SK-N-SH (cell line): ENCODE results near the gene CNGA2.

Source experiments
- CHD2 ChIP-seq: fragments of 150-350 bp; IDR thresholded peaks from 2 replicates; pipeline ENCODE4 v1.6.1; 2018; ENCODE audit warnings: low read length; ENCODE audit not compliant: partially characterized antibody
- CTCF ChIP-seq: fragments of 200-600 bp; sonication (generic); IDR thresholded peaks from 2 replicates; pipeline ENCODE4 v1.6.1; 2017; ENCODE audit warnings: antibody characterized with exemption, mild to moderate bottlenecking, moderate library complexity
- FOXJ3 ChIP-seq: sonication (generic); formaldehyde crosslinking; IDR thresholded peaks from 2 replicates; pipeline ENCODE4 v1.5.1; 2020; ENCODE audit warnings: mild to moderate bottlenecking, missing genetic modification reagents
- MEF2A ChIP-seq: IDR thresholded peaks from 2 replicates; pipeline ENCODE4 v1.4.0; 2012; ENCODE audit warnings: low read depth, borderline replicate concordance
- MXI1 ChIP-seq: IDR thresholded peaks from 2 replicates; pipeline ENCODE4 v1.6.1; 2012; ENCODE audit warnings: mild to moderate bottlenecking, low read depth, low read length, improper control_type of control experiment
- POLR2AphosphoS5 ChIP-seq: IDR thresholded peaks from 2 replicates; pipeline ENCODE4 v1.6.1; 2012; ENCODE audit warnings: low read depth, low read length
- RAD21 ChIP-seq: IDR thresholded peaks from 2 replicates; pipeline ENCODE4 v1.6.1; 2012; ENCODE audit warnings: mild to moderate bottlenecking, low read length
- REST ChIP-seq: IDR thresholded peaks from 2 replicates; pipeline ENCODE4 v1.6.1; 2012; ENCODE audit warnings: mild to moderate bottlenecking, low read depth, low read length, moderate library complexity
- SIN3A ChIP-seq: IDR thresholded peaks from 2 replicates; pipeline ENCODE4 v1.6.1; 2012; ENCODE audit warnings: low read depth, mild to moderate bottlenecking, low read length, moderate library complexity, borderline replicate concordance
- YY1 ChIP-seq: IDR thresholded peaks from 2 replicates; pipeline ENCODE4 v1.4.0; 2012; ENCODE audit warnings: low read depth, mild to moderate bottlenecking

GRCh38 chrX:151722241-151722846 lies 12.2 kb upstream of the CNGA2 start:
- TF ChIP-seq CTCF (peak; percentile 55), POLR2AphosphoS5 (no peak), REST (no peak), SIN3A (no peak), MEF2A (no peak), RAD21 (peak; percentile 41), CHD2 (no peak), YY1 (no peak), MXI1 (no peak), FOXJ3 (no peak)
